Stomach smooth muscle (tissue), 2 donors: ENCODE measurements around the gene BACE2.
"Not testable (repeated sequence)": the region's sequence is repeated elsewhere in the genome, so short reads cannot be mapped to it uniquely, and the experiment has no call there.

Source experiments
- H3K27ac ChIP-seq: one replicate; pipeline ENCODE4 v1.7.0; 2013; ENCODE audit warnings: mild to moderate bottlenecking, low read length, inconsistent platforms
- H3K27me3 ChIP-seq, 2 donors: one replicate each; pipeline ENCODE4 v1.7.0; 2013; ENCODE audit warnings: low read length in 2 of 2; ENCODE audit not compliant: insufficient read depth in 2 of 2, control insufficient read depth in 1 of 2
- H3K36me3 ChIP-seq, 2 donors: one replicate each; pipeline ENCODE4 v1.7.0; 2013; ENCODE audit warnings: low read length in 2 of 2; ENCODE audit not compliant: control insufficient read depth in 2 of 2, insufficient read depth in 2 of 2
- H3K4me1 ChIP-seq: one replicate; pipeline ENCODE4 v1.7.0; 2013; ENCODE audit warnings: low read length; ENCODE audit not compliant: control insufficient read depth, insufficient read depth
- H3K4me3 ChIP-seq, 2 donors: one replicate each; pipeline ENCODE4 v1.7.0; 2013; ENCODE audit warnings: low read length in 2 of 2
- H3K9ac ChIP-seq, 2 donors: one replicate each; pipeline ENCODE4 v1.7.0; 2013; ENCODE audit warnings: low read length in 2 of 2, mild to moderate bottlenecking in 1 of 2
- H3K9me3 ChIP-seq, 2 donors: one replicate each; pipeline ENCODE4 v1.7.0; 2013; ENCODE audit warnings: low read length in 2 of 2; ENCODE audit not compliant: control insufficient read depth in 2 of 2
- donor health status: healthy.
- donor health status: Pancreatic carcinoma.

BACE2 gene

GRCh38 chr21:41198647-41199046, 30.7 kb downstream of the BACE2 start:
- not testable (repeated sequence) for H3K27ac ChIP-seq, H3K4me1 ChIP-seq, H3K4me3 ChIP-seq, H3K9ac ChIP-seq, H3K36me3 ChIP-seq, H3K9me3 ChIP-seq, H3K27me3 ChIP-seq

GRCh38 chr21:41199123-41199522, 31.2 kb downstream of the BACE2 start:
- Histone ChIP-seq H3K36me3 (no peaks in the 10 kb centered on the region), H3K4me1 (peaks cover 4% of the 10 kb centered on the region), H3K27me3 (no peaks in the 10 kb centered on the region), H3K27ac (no peak overlapping the region), H3K9me3 (no peaks in the 10 kb centered on the region), H3K9ac (no peak overlapping the region), H3K4me3 (no peak overlapping the region)

- Histone ChIP-seq H3K27ac (no peak overlapping the region), H3K36me3 (no peaks in the 10 kb centered on the region), H3K27me3 (no peaks in the 10 kb centered on the region), H3K9ac (no peak overlapping the region), H3K4me3 (no peak overlapping the region), H3K4me1 (peaks cover 4% of the 10 kb centered on the region), H3K9me3 (no peaks in the 10 kb centered on the region)
Measured at GRCh38 chr21:41199588-41199987, 31.6 kb downstream of the BACE2 start.

GRCh38 chr21:41201385-41201784, 33.4 kb downstream of the BACE2 start:
- H3K27me3 ChIP-seq = no peaks in the 10 kb centered on the region
- no peak overlapping the region for H3K4me3 ChIP-seq
- H3K27ac ChIP-seq = no peak overlapping the region
- H3K9me3 ChIP-seq = no peaks in the 10 kb centered on the region
- H3K9ac ChIP-seq = no peak overlapping the region
- no peaks in the 10 kb centered on the region for H3K36me3 ChIP-seq
- H3K4me1 ChIP-seq = peaks cover 4% of the 10 kb centered on the region

- Histone ChIP-seq H3K9ac (no peak overlapping the region), H3K9me3 (no peaks in the 10 kb centered on the region), H3K4me3 (no peak overlapping the region), H3K27ac (no peak overlapping the region), H3K27me3 (no peaks in the 10 kb centered on the region), H3K4me1 (peaks cover 17% of the 10 kb centered on the region), H3K36me3 (no peaks in the 10 kb centered on the region)
Measured at GRCh38 chr21:41204736-41205135, 36.8 kb downstream of the BACE2 start.

- Histone ChIP-seq H3K9me3 (no peaks in the 10 kb centered on the region), H3K27me3 (no peaks in the 10 kb centered on the region), H3K4me1 (peaks cover 13% of the 10 kb centered on the region), H3K4me3 (peak overlapping the region; percentile 32 to 68), H3K36me3 (peaks cover 2 to 3% of the 10 kb centered on the region in 2 donors), H3K9ac (peak overlapping the region; percentile 28 to 47), H3K27ac (peak overlapping the region; percentile 64)
Measured at GRCh38 chr21:41207401-41208375, 39.7 kb downstream of the BACE2 start.

- H3K9me3 ChIP-seq = no peaks in the 10 kb centered on the region
- H3K27ac ChIP-seq = peak overlapping the region; percentile 64
- H3K4me3 ChIP-seq = peak overlapping the region in 1 of 2 donors; percentile 68
Measured at GRCh38 chr21:41208376-41208763, 40.4 kb downstream of the BACE2 start.

GRCh38 chr21:41209016-41209619, 41.2 kb downstream of the BACE2 start:
- no peak overlapping the region for H3K27ac ChIP-seq
- no peak overlapping the region for H3K9ac ChIP-seq
- H3K9me3 ChIP-seq = no peaks in the 10 kb centered on the region
- no peaks in the 10 kb centered on the region for H3K27me3 ChIP-seq
- peaks cover 2 to 3% of the 10 kb centered on the region in 2 donors for H3K36me3 ChIP-seq
- peaks cover 13% of the 10 kb centered on the region for H3K4me1 ChIP-seq
- H3K4me3 ChIP-seq = no peak overlapping the region

More at GRCh38 chr21:41208376-41208763, 40.4 kb downstream of the BACE2 start:
- Histone ChIP-seq H3K9ac (no peak overlapping the region), H3K36me3 (peaks cover 2 to 3% of the 10 kb centered on the region in 2 donors), H3K27me3 (no peaks in the 10 kb centered on the region), H3K4me1 (peaks cover 13% of the 10 kb centered on the region)

- H3K4me1 ChIP-seq = peaks cover 13% of the 10 kb centered on the region
- no peak overlapping the region for H3K4me3 ChIP-seq
- peaks cover 2 to 3% of the 10 kb centered on the region in 2 donors for H3K36me3 ChIP-seq
- H3K27ac ChIP-seq = no peak overlapping the region
- no peaks in the 10 kb centered on the region for H3K27me3 ChIP-seq
- H3K9ac ChIP-seq = no peak overlapping the region
- no peaks in the 10 kb centered on the region for H3K9me3 ChIP-seq
Measured at GRCh38 chr21:41210426-41211059, 42.6 kb downstream of the BACE2 start.

GRCh38 chr21:41211060-41211805, 43.3 kb downstream of the BACE2 start:
- no peak overlapping the region for H3K9ac ChIP-seq
- H3K27ac ChIP-seq = no peak overlapping the region
- H3K36me3 ChIP-seq = peaks cover 2 to 3% of the 10 kb centered on the region in 2 donors
- no peaks in the 10 kb centered on the region for H3K27me3 ChIP-seq
- peaks cover 13% of the 10 kb centered on the region for H3K4me1 ChIP-seq
- H3K4me3 ChIP-seq = no peak overlapping the region
- H3K9me3 ChIP-seq = no peaks in the 10 kb centered on the region
